Cardiac atrium fibroblast (primary cell): Measurements from ENCODE around the gene GPRASP2. TPM values are rescaled to one million over a fixed set of nuclear protein-coding genes. Genes with fewer than 3 reads are reported as not detected.

Experiments used
- total RNA-seq: library from RNA; depleted of rRNA; stranded (reverse); fragments of >200 nt; gene quantifications from 2 replicates; pipeline ENCODE4 v1.2.3, GENCODE V29; 2015

Gene GPRASP2
- 6.1 and 8.6 TPM in 2 replicates for total RNA-seq

DNA sequence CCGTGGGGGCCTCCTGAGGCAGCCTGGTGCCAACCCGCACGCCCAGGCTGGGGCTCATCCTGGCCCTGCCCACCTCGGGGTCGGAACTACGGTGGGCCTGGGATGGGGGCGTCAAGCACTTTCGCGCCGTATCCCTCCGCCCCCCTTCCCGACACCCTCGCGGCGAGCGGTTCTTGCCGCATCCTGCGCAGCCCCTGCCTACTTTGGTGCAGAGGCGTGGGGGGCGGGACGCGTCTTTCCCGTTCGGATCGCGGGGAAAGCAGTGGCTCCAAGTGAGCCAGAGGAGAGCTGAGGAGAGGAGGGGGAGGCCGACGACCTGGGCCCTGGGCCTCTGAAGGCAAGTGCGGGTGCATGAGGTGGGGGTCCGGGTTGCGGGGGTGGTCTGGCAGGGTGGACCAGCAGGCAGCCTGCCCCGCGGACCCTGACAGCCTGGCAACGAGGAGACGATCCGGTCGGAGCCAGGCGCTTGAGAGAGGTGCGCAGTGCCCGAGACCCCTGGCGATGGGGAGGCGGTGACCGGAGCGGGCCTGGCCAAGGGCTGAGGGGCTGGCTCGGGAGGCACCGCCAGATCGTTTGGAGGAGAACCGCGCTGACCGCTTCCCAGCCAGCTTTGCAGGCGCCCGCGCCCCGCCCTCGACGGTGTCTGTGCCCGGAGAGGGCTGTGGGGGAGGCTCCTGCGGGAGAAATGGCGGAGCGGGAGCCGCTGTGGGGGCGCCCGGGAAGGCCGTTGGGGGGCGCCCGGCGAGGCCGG is at the start of gene GPRASP2:
Gene GPRASP2 (plus strand): TSS at position 233 of the 751 bp plus-strand sequence. CDS start 2,422 bp downstream, outside the sequence.

GRCh38 chrX:102720237-102721168 is 8.3 kb downstream of the GPRASP2 start, which contains the start of gene GPRASP3:
Gene GPRASP3 (plus strand): TSS chrX:102720743. CDS start chrX:102748996, 28,253 bp downstream.

Other genes starting within 250 kb of the GPRASP2 start
- not detected in 2 replicates for gene TCP11X2, start 240.6 kb upstream of the GPRASP2 start, total RNA-seq
- 0.32 and 0.36 TPM in 2 replicates for gene TMSB15A, start 195.7 kb upstream of the GPRASP2 start, total RNA-seq
- gene ARMCX5, start 112.9 kb upstream of the GPRASP2 start, total RNA-seq: 4.1 and 4.3 TPM in 2 replicates
- 0.32 and 1.1 TPM in 2 replicates for gene GPRASP1, start 61.0 kb upstream of the GPRASP2 start, total RNA-seq
- gene GPRASP3, start 8.3 kb downstream of the GPRASP2 start, total RNA-seq: 0.54 and 1.1 TPM in 2 replicates
- not detected in 2 replicates for gene RAB40AL, start 224.8 kb downstream of the GPRASP2 start, total RNA-seq